Breast epithelium (tissue), 3 donors: ENCODE results near the gene OGA.

Source experiments
- CTCF ChIP-seq, 3 donors: fragments of 450-650 bp; IDR thresholded peaks; one replicate each; pipeline ENCODE4 v1.5.1; 2016 to 2017; ENCODE audit warnings: antibody characterized with exemption in 3 of 3, mild to moderate bottlenecking in 3 of 3, moderate library complexity in 3 of 3
- POLR2AphosphoS5 ChIP-seq, 3 donors: sonication (generic); formaldehyde crosslinking; IDR thresholded peaks; one replicate each; pipeline ENCODE4 v1.6.1; 2017; ENCODE audit warnings: antibody characterized with exemption in 3 of 3

- TF ChIP-seq CTCF (IDR thresholded peaks at IDR 0.05) (no peak), POLR2AphosphoS5 (IDR thresholded peaks at IDR 0.05) (peak in 1 of 3 donors; percentile 12)
These were observed 35.2 kb downstream of the OGA start, which contains the start of gene NPM3 for GRCh38 chr10:101782811-101783735.
